Psoas muscle (tissue), 8 donors: ENCODE results near the gene XIAP. TPM values are rescaled to one million over a fixed set of nuclear protein-coding genes. Genes with fewer than 3 reads are reported as not detected.

Source experiments
- ATAC-seq, 4 donors: fragments of 200-7000 bp; cut with Tn5 transposase; one replicate each; pipeline ENCODE4 v1.9.1; 2020; ENCODE audit warnings: moderate library complexity in 3 of 4, mild to moderate bottlenecking in 2 of 4
- DNase-seq, 2 donors: peaks; one replicate each; pipeline ENCODE4 v3.0.0-alpha.2; 2020
- H3K27ac ChIP-seq: fragments of 200-600 bp; one replicate; pipeline ENCODE4 v1.8.0; 2022
- H3K27me3 ChIP-seq, 3 donors: fragments of 200-600 bp in 1 of 3; one replicate each; pipeline versions ENCODE4 v1.6.1 to v1.8.0; 2013 to 2022; ENCODE audit warnings: low read length in 2 of 3, mild to moderate bottlenecking in 2 of 3, moderate library complexity in 1 of 3; ENCODE audit not compliant: insufficient read depth in 3 of 3
- H3K36me3 ChIP-seq, 2 donors: fragments of 200-600 bp in 1 of 2; one replicate each; pipeline versions ENCODE4 v1.6.1 to v1.8.0; 2013 to 2022; ENCODE audit warnings: low read depth in 1 of 2, mild to moderate bottlenecking in 1 of 2, moderate library complexity in 1 of 2; ENCODE audit not compliant: insufficient read depth in 1 of 2
- H3K4me1 ChIP-seq: fragments of 200-600 bp; one replicate; pipeline ENCODE4 v1.8.0; 2022
- H3K4me3 ChIP-seq: fragments of 200-600 bp; one replicate; pipeline ENCODE4 v1.8.0; 2022; ENCODE audit warnings: mild to moderate bottlenecking
- H3K9me3 ChIP-seq: fragments of 200-600 bp; one replicate; pipeline ENCODE4 v1.8.0; 2022
- WGBS, 3 donors: extraction: QIAGEN DNeasy Blood & Tissue Kit; methylation state at CpG; one replicate each; pipeline versions ENCODE4 v1.1.6 to v1.1.7; 2013; 5-methylcytosine and 5-hydroxymethylcytosine counted together
- intact Hi-C, 2 donors: fragments of 100-400 bp; cut with DNase I; formaldehyde crosslinking; loops; one replicate each; pipeline versions ENCODE4 v1.11.0 to v1.14.2; 2022
- polyA plus RNA-seq, 3 donors: library from polyadenylated mRNA; stranded (reverse); fragments of 200-250 nt; gene quantifications; one replicate each; pipeline ENCODE4 v1.2.3, GENCODE V29; 2013
- total RNA-seq, 4 donors: library from RNA; stranded (reverse); fragmentation: NEBNext Ultra II Directional in 2 of 4; extraction: Animal tissue kit (Norgen Biotek cat#: 25700) in 2 of 4; gene quantifications; one replicate each; pipeline versions ENCODE4 v1.2.1 to v1.2.4, GENCODE V29; 2021 to 2023
- TF ChIP-seq, protein P1 (sequence below): fragments of 200-600 bp; IDR thresholded peaks from one replicate; pipeline ENCODE4 v1.8.0; 2022; ENCODE audit warnings: antibody characterized with exemption
- donor health status: healthy with polysubstance abuse.
- donor health status: DM: no; HTN: no; CAD: no; lungs with moderate emphysema.
- donor health status: Bipolar disorder and iron deficiency.
- donor health status: healthy.
- donor health status: DM: yes; HTN: yes; CAD: no.
- donor health status: DM: no; HTN: no; CAD: no.
- donor health status: DM: no; HTN: no; CAD: no.
- donor health status: DM: yes; HTN: yes; CAD: no.

Gene XIAP
- total and polyA plus RNA-seq, 7 donors, result 7.5 to 40.1 (median 34.8) TPM

DNA sequence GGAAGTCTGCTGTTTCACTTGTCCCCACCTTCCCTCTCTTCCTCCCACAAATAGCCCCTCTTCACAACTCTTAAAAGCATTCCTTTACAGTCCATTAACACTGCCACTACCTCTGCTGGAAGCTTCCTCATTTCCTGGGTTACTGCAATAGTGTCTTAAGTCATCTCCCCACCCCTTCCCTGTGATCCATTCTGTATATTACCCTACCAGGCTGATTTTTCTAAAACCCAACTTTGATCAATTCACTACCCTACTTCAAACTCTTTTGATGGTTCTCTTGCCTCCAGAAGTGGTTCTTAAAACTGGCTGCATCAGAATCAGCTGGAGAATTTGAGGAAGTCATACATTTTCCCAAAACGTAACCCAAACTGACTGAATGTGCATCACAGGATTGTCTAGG lies 8.8 kb upstream of the XIAP start:
- WGBS, 3 donors, result 73 to 94% (median 85%) methylated on average over 1 of the region's 1 CpG
- ATAC-seq (no peak), DNase-seq (no peak)
- no peaks in the 10 kb centered on the region for H3K27me3 ChIP-seq
- TF ChIP-seq, protein P1, sequence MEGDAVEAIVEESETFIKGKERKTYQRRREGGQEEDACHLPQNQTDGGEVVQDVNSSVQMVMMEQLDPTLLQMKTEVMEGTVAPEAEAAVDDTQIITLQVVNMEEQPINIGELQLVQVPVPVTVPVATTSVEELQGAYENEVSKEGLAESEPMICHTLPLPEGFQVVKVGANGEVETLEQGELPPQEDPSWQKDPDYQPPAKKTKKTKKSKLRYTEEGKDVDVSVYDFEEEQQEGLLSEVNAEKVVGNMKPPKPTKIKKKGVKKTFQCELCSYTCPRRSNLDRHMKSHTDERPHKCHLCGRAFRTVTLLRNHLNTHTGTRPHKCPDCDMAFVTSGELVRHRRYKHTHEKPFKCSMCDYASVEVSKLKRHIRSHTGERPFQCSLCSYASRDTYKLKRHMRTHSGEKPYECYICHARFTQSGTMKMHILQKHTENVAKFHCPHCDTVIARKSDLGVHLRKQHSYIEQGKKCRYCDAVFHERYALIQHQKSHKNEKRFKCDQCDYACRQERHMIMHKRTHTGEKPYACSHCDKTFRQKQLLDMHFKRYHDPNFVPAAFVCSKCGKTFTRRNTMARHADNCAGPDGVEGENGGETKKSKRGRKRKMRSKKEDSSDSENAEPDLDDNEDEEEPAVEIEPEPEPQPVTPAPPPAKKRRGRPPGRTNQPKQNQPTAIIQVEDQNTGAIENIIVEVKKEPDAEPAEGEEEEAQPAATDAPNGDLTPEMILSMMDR, result no peak
- intact Hi-C loops, result no loop called here
- H3K4me1 ChIP-seq, result no peaks in the 10 kb centered on the region
- H3K4me3 ChIP-seq, result no peak overlapping the region
- no peaks in the 10 kb centered on the region for H3K9me3 ChIP-seq
- no peaks in the 10 kb centered on the region for H3K36me3 ChIP-seq
- H3K27ac ChIP-seq, result no peak overlapping the region

DNA sequence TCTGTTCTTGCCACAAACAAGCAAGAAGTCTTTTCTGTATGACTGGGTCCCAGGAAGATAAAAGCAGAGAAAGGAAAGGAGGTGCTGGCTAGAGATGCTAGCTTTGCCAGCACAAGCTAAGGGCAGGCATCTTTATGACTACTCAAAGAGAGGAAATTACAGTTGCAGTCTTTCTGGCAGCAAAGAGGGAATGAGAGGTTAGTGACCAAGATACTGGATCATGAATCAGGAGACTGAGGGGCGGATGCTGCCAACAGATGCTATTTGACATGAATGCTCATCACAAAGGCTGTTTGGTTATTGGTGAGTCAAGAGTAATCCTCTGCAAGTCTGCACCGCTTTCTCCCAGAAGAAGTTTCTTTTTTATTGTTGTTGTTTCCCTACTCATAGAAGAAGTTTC lies 5.5 kb upstream of the XIAP start:
- TF ChIP-seq, protein P1, result no peak
- intact Hi-C loops, result no loop called here
- DNase-seq (no peak), ATAC-seq (no peak)
- WGBS, 3 donors, result 45 to 93% (median 79%) methylated on average over 2 of the region's 2 CpGs
- H3K27ac ChIP-seq, result no peak overlapping the region
- no peaks in the 10 kb centered on the region for H3K27me3 ChIP-seq
- no peak overlapping the region for H3K4me3 ChIP-seq
- H3K36me3 ChIP-seq, result no peaks in the 10 kb centered on the region
- H3K9me3 ChIP-seq, result no peaks in the 10 kb centered on the region
- H3K4me1 ChIP-seq, result no peaks in the 10 kb centered on the region

DNA sequence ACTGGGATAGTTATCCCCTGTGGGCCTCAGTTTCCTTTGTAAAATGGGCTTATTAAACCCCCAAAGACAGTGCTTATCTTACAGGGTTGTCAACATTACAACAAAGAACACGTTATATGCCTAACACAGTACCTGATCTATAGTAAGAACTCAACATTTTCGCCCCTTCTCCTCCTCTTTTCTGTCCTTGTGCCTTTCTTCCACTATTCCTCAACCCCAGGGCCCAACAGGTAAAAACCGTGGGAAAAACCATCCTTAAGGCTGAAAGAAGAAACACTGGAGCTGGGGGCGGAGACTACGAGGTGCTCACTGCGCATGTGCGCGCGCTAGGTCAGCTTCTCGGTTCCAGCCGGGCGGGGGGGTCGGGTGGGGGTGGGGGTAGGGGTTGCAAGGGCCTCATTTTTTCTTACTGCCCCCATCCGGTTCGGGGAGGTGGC lies 426 bp upstream of the XIAP start:
- Histone ChIP-seq H3K27ac (peak overlapping the region; percentile 96), H3K27me3 (no peaks in the 10 kb centered on the region), H3K4me1 (no peaks in the 10 kb centered on the region), H3K9me3 (no peaks in the 10 kb centered on the region), H3K36me3 (no peaks in the 10 kb centered on the region), H3K4me3 (peak overlapping the region; percentile 69)
- WGBS, 3 donors, result 0 to 32% (median 1%) methylated on average over 13 to 15 of the region's 15 CpGs
- TF ChIP-seq, protein P1, result no peak
- peak; percentile 64 to 78 (median 68) for ATAC-seq
- intact Hi-C loops, result no loop called here
- no peak for DNase-seq

DNA sequence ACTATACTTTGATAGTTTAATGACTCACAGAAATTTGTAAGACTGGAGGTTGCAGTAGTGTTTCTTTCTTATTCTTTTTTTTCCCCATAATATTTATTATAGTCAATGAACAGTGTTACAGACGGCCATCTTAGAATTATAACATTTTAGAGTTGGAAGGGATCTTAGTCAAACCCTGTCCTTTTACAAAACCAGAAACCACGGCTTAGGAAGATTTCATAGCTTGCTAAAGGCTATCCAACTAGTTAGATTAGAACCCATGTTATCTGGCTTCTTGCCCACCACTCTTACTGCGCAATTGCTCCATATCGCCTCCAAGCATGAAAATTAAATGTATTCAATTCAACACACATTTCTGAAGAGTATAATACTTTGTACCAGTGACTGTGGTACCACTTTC lies 1.1 kb downstream of the XIAP start:
- Histone ChIP-seq H3K4me1 (no peaks in the 10 kb centered on the region), H3K4me3 (peak overlapping the region; percentile 69), H3K9me3 (no peaks in the 10 kb centered on the region), H3K36me3 (no peaks in the 10 kb centered on the region), H3K27me3 (no peaks in the 10 kb centered on the region), H3K27ac (peak overlapping the region; percentile 96)
- TF ChIP-seq, protein P1, result no peak
- intact Hi-C loops, result loop anchor here in 1 of 2 donors (1.0 kb wide), 1 partner anchor 100 kb away; the partner anchor contains the start of gene STAG2
- ATAC-seq (peak in 1 of 4 donors; percentile 14), DNase-seq (no peak)
- 1 to 35% (median 5%) methylated on average over 4 of the region's 4 CpGs for WGBS, 3 donors

DNA sequence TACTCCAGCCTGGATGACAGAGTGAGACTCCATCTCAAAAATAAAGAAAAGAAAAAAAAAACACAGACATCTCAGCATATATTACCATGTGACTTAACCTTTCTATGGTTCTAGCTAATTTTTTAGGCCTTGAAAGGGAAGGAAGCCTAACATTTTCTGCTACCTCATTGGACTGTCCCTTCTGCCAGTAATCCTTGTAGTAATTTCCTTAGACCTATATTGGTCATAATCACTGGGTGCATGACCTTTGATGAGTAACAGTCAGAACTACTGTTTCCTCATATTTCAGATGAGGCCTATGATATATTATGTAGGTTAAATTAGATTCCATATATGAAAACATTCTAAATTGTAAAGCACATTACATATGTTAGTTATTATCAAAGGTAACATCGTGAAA lies 9.6 kb downstream of the XIAP start:
- TF ChIP-seq, protein P1, result no peak
- Histone ChIP-seq H3K4me3 (no peak overlapping the region), H3K27ac (no peak overlapping the region), H3K36me3 (no peaks in the 10 kb centered on the region), H3K27me3 (no peaks in the 10 kb centered on the region), H3K4me1 (peaks cover 3% of the 10 kb centered on the region), H3K9me3 (no peaks in the 10 kb centered on the region)
- 90 to 100% (median 96%) methylated on average over 1 of the region's 1 CpG for WGBS, 3 donors
- ATAC-seq, result peak in 2 of 4 donors; percentile 33 to 34
- DNase-seq, result no peak
- intact Hi-C loops, result no loop called here
